BJ (cell line): ENCODE measurements around the gene BEST1. TPM values are rescaled to one million over a fixed set of nuclear protein-coding genes. Genes with fewer than 3 reads are reported as not detected.
"Not testable (repeated sequence)": the region's sequence is repeated elsewhere in the genome, so short reads cannot be mapped to it uniquely, and the experiment has no call there.

Source experiments
- CTCF ChIA-PET: fragments of 350-600 bp; formaldehyde crosslinking; extraction: SDS; loops from one replicate; lab custom pipeline; 2021; ENCODE audit warnings: antibody characterized with exemption, inconsistent platforms; lab: Yijun Ruan, JAX
- POLR2A ChIA-PET: fragments of 300-600 bp; sonication (Branson Sonifier 250); formaldehyde crosslinking; extraction: SDS; loops from one replicate; lab custom pipeline; 2021; ENCODE audit warnings: antibody characterized with exemption; lab: Charles Lee
- DNase-seq: peaks from one replicate; pipeline ENCODE4 v3.0.0-alpha.2; 2011; ENCODE audit warnings: low read depth
- H3K27me3 ChIP-seq: 2 replicates; pipeline ENCODE4 v1.6.0; 2011; ENCODE audit warnings: low read length; ENCODE audit not compliant: control insufficient read depth, insufficient read depth
- H3K36me3 ChIP-seq: 2 replicates; pipeline ENCODE4 v1.5.1; 2011; ENCODE audit warnings: low read length; ENCODE audit not compliant: control insufficient read depth, insufficient read depth
- H3K4me3 ChIP-seq: 2 replicates; pipeline ENCODE4 v1.5.1; 2011; ENCODE audit warnings: low read depth, mild to moderate bottlenecking, control low read depth, low read length
- CTCF ChIP-seq: IDR thresholded peaks from 2 replicates; pipeline ENCODE4 v1.5.1; 2011; ENCODE audit warnings: low read depth, mild to moderate bottlenecking, control low read depth, inconsistent platforms, low read length, moderate library complexity; ENCODE audit not compliant: insufficient read depth
- polyA plus RNA-seq: library from polyadenylated mRNA; depleted of rRNA; stranded (reverse); fragments of >200 nt; gene quantifications from 2 replicates; pipeline ENCODE4 v1.2.3, GENCODE V29; 2011

The BEST1 gene
- polyA plus RNA-seq, 1 experiment = 6.4 TPM

GRCh38 chr11:61963016-61963281 is 12.8 kb downstream of the BEST1 start:
- ChIA-PET CTCF (interaction anchor here (0.9 to 4.5 kb wide), 5 partner anchors 15 to 145 kb away, joined by 3 to 30 read pairs (median 5); no protein-coding TSS in a partner anchor), POLR2A (no interaction called here)
- TF ChIP-seq CTCF = no peak
- Histone ChIP-seq H3K4me3 (no peak overlapping the region), H3K36me3 (peaks cover 19% of the 10 kb centered on the region), H3K27me3 (no peaks in the 10 kb centered on the region)
- DNase-seq = no peak

- no peak overlapping the region for H3K4me3 ChIP-seq
- H3K27me3 ChIP-seq = no peaks in the 10 kb centered on the region
- no peak for TF ChIP-seq CTCF
- DNase-seq = no peak
- ChIA-PET POLR2A (no interaction called here), CTCF (interaction anchor here (0.9 to 4.5 kb wide), 5 partner anchors 16 to 144 kb away, joined by 3 to 30 read pairs (median 5); no protein-coding TSS in a partner anchor)
- H3K36me3 ChIP-seq = peaks cover 17% of the 10 kb centered on the region
Observed at GRCh38 chr11:61963282-61964057, 13.3 kb downstream of the BEST1 start.

GRCh38 chr11:61964058-61964665 is 14.0 kb downstream of the BEST1 start:
- ChIA-PET CTCF (interaction anchor here (1.9 to 4.5 kb wide), 3 partner anchors 66 to 144 kb away, joined by 5 to 30 read pairs (median 21); no protein-coding TSS in a partner anchor), POLR2A (no interaction called here)
- Histone ChIP-seq H3K4me3 (peak overlapping the region; percentile 83), H3K27me3 (no peaks in the 10 kb centered on the region), H3K36me3 (peaks cover 17% of the 10 kb centered on the region)
- DNase-seq = no peak
- TF ChIP-seq CTCF = no peak

GRCh38 chr11:61964666-61965271 is 14.6 kb downstream of the BEST1 start:
- POLR2A ChIA-PET = interaction anchor here (1.3 kb wide), 1 partner anchor 15 kb away, joined by 3 read pairs; no protein-coding TSS in a partner anchor
- peaks cover 15% of the 10 kb centered on the region for H3K36me3 ChIP-seq
- H3K27me3 ChIP-seq, DNase-seq: not testable (repeated sequence)
- H3K4me3 ChIP-seq = peak overlapping the region; percentile 83
- CTCF ChIA-PET = interaction anchor here (0.6 to 4.5 kb wide), 5 partner anchors 11 to 167 kb away, joined by 3 to 30 read pairs (median 5); no protein-coding TSS in a partner anchor

GRCh38 chr11:61966734-61967115 is 16.6 kb downstream of the BEST1 start:
- peak overlapping the region; percentile 83 for H3K4me3 ChIP-seq
- H3K36me3 ChIP-seq = peaks cover 15% of the 10 kb centered on the region
- no peak for TF ChIP-seq CTCF
- POLR2A ChIA-PET = interaction anchor here (0.6 kb wide), 1 partner anchor 44 kb away, joined by 3 read pairs; no protein-coding TSS in a partner anchor
- DNase-seq = no peak
- CTCF ChIA-PET = interaction anchor here (0.6 to 5.9 kb wide), 4 partner anchors 19 to 116 kb away, joined by 5 to 42 read pairs (median 16); no protein-coding TSS in a partner anchor
- H3K27me3 ChIP-seq = no peaks in the 10 kb centered on the region
